Cardiac septum (tissue), 1 donor: ENCODE data around the gene CORO2A. TPM values are rescaled to one million over a fixed set of nuclear protein-coding genes. Genes with fewer than 3 reads are reported as not detected.
"Not testable (repeated sequence)": the region's sequence is repeated elsewhere in the genome, so short reads cannot be mapped to it uniquely, and the experiment has no call there.

ENCODE experiments used
- DNase-seq: peaks from one replicate; pipeline ENCODE4 v3.0.0-alpha.2; 2020; ENCODE audit warnings: low spot score
- intact Hi-C: fragments of 100-400 bp; cut with DNase I; formaldehyde crosslinking; loops from one replicate; pipeline ENCODE4 v1.14.0; 2022
- total RNA-seq: library from RNA; stranded (reverse); fragmentation: NEBNext Ultra II Directional; extraction: Animal tissue kit (Norgen Biotek cat#: 25700); gene quantifications from one replicate; pipeline ENCODE4 v1.2.1, GENCODE V29; 2021
- donor health status: DM: no; HTN: no; CAD: no.

CORO2A gene
- total RNA-seq, 1 donor from 2014 or later: 0.19 TPM

- no peak for DNase-seq
- intact Hi-C loops: no loop called here
These were observed 42.3 kb downstream of the CORO2A start for GRCh38 chr9:98150164-98150563.

- no peak for DNase-seq
- intact Hi-C loops: no loop called here
These were observed 43.0 kb downstream of the CORO2A start for GRCh38 chr9:98149422-98149821.

GRCh38 chr9:98148486-98148885 lies 44.0 kb downstream of the CORO2A start:
- intact Hi-C loops: no loop called here
- DNase-seq: no peak

- no peak for DNase-seq
- intact Hi-C loops: no loop called here
These were observed 44.9 kb downstream of the CORO2A start for GRCh38 chr9:98147582-98147981.

GRCh38 chr9:98146101-98146991 lies 46.1 kb downstream of the CORO2A start:
- no peak for DNase-seq
- intact Hi-C loops: no loop called here

GRCh38 chr9:98144631-98145030 lies 47.8 kb downstream of the CORO2A start:
- intact Hi-C loops: no loop called here
- no peak for DNase-seq

- intact Hi-C loops: no loop called here
- DNase-seq: no peak
These were observed 48.4 kb downstream of the CORO2A start for GRCh38 chr9:98144076-98144475.

GRCh38 chr9:98142925-98143481 lies 49.4 kb downstream of the CORO2A start:
- intact Hi-C loops: no loop called here
- DNase-seq: no peak

GRCh38 chr9:98142182-98142907 lies 50.1 kb downstream of the CORO2A start:
- DNase-seq: no peak
- intact Hi-C loops: no loop called here

- DNase-seq: no peak
- intact Hi-C loops: no loop called here
These were observed 51.9 kb downstream of the CORO2A start for GRCh38 chr9:98140503-98140902.

- no peak for DNase-seq
- intact Hi-C loops: no loop called here
These were observed 55.9 kb downstream of the CORO2A start for GRCh38 chr9:98136489-98136888.

GRCh38 chr9:98135938-98136337 lies 56.5 kb downstream of the CORO2A start:
- intact Hi-C loops: no loop called here
- DNase-seq: no peak

- intact Hi-C loops: no loop called here
These were observed 56.9 kb downstream of the CORO2A start for GRCh38 chr9:98135558-98135934.

GRCh38 chr9:98134702-98135557 lies 57.5 kb downstream of the CORO2A start:
- no peak for DNase-seq
- intact Hi-C loops: no loop called here

More at GRCh38 chr9:98135558-98135934, 56.9 kb downstream of the CORO2A start:
- no peak for DNase-seq

- no peak for DNase-seq
- intact Hi-C loops: no loop called here
These were observed 59.4 kb downstream of the CORO2A start for GRCh38 chr9:98132806-98133631.

- intact Hi-C loops: no loop called here
- DNase-seq: no peak
These were observed 60.3 kb downstream of the CORO2A start for GRCh38 chr9:98132158-98132557.

- no peak for DNase-seq
- intact Hi-C loops: no loop called here
These were observed 61.7 kb downstream of the CORO2A start for GRCh38 chr9:98130576-98131228.

- DNase-seq, intact Hi-C loops: not testable (repeated sequence)
These were observed 62.4 kb downstream of the CORO2A start for GRCh38 chr9:98130060-98130459.
